Liver (tissue), 9 donors: Measurements from ENCODE around the gene ATF1. TPM values are rescaled to one million over a fixed set of nuclear protein-coding genes. Genes with fewer than 3 reads are reported as not detected.

ENCODE experiments used
- DNase-seq: peaks from one replicate; pipeline ENCODE4 v3.0.0-alpha.2; 2017; ENCODE audit warnings: low spot score
- H3K27ac ChIP-seq, 2 donors: one replicate each; pipeline ENCODE4 v1.7.0; 2013; ENCODE audit warnings: inconsistent platforms in 2 of 2, low read length in 2 of 2, control low read depth in 1 of 2, low read depth in 1 of 2, mild to moderate bottlenecking in 1 of 2
- H3K27me3 ChIP-seq, 4 donors: one replicate each; pipeline versions ENCODE4 v1.6.1 to v1.7.0; 2013; ENCODE audit warnings: low read length in 3 of 4, inconsistent platforms in 1 of 4, mild to moderate bottlenecking in 1 of 4, moderate library complexity in 1 of 4; ENCODE audit not compliant: control insufficient read depth in 4 of 4, insufficient read depth in 4 of 4
- H3K36me3 ChIP-seq, 4 donors: one replicate each; pipeline versions ENCODE4 v1.6.1 to v1.7.0; 2013; ENCODE audit warnings: low read length in 3 of 4, mild to moderate bottlenecking in 3 of 4, low read depth in 1 of 4, moderate library complexity in 1 of 4; ENCODE audit not compliant: control insufficient read depth in 4 of 4, insufficient read depth in 3 of 4
- H3K4me1 ChIP-seq, 4 donors: one replicate each; pipeline versions ENCODE4 v1.6.1 to v1.7.0; 2013; ENCODE audit warnings: low read length in 3 of 4, mild to moderate bottlenecking in 3 of 4, moderate library complexity in 1 of 4; ENCODE audit not compliant: control insufficient read depth in 4 of 4, insufficient read depth in 4 of 4
- H3K4me3 ChIP-seq, 3 donors: one replicate each; pipeline versions ENCODE4 v1.6.1 to v1.7.0; 2013; ENCODE audit warnings: low read length in 3 of 3, control low read depth in 1 of 3, low read depth in 1 of 3, mild to moderate bottlenecking in 1 of 3
- H3K9ac ChIP-seq, 2 donors: one replicate each; pipeline ENCODE4 v1.7.0; 2013; ENCODE audit warnings: low read length in 2 of 2, mild to moderate bottlenecking in 2 of 2, moderate library complexity in 2 of 2, control low read depth in 1 of 2, low read depth in 1 of 2
- H3K9me3 ChIP-seq, 4 donors: one replicate each; pipeline versions ENCODE4 v1.6.1 to v1.7.0; 2013; ENCODE audit warnings: low read length in 3 of 4; ENCODE audit not compliant: control insufficient read depth in 4 of 4
- ATF3 ChIP-seq: IDR thresholded peaks from 2 replicates; pipeline ENCODE4 v1.6.1; 2016; ENCODE audit warnings: antibody characterized with exemption
- EGR1 ChIP-seq, 2 donors: IDR thresholded peaks; 2 replicates each; pipeline ENCODE4 v1.6.1; 2016 to 2018; ENCODE audit warnings: antibody characterized with exemption in 2 of 2, low read depth in 2 of 2
- FOXA1 ChIP-seq: IDR thresholded peaks from 2 replicates; pipeline ENCODE4 v1.6.1; 2016; ENCODE audit warnings: antibody characterized with exemption
- FOXA2 ChIP-seq: IDR thresholded peaks from 2 replicates; pipeline ENCODE4 v1.6.1; 2016; ENCODE audit warnings: antibody characterized with exemption
- GABPA ChIP-seq, 2 donors: IDR thresholded peaks in 1 of 2; conservative IDR thresholded peaks in 1 of 2; 2 replicates each; pipeline ENCODE4 v1.6.1; 2016; ENCODE audit warnings: antibody characterized with exemption in 2 of 2, mild to moderate bottlenecking in 1 of 2, moderate library complexity in 1 of 2
- HNF4A ChIP-seq, 2 donors: conservative IDR thresholded peaks; 2 replicates each; pipeline ENCODE4 v1.6.1; 2016; ENCODE audit warnings: antibody characterized with exemption in 2 of 2, mild to moderate bottlenecking in 2 of 2
- HNF4G ChIP-seq: IDR thresholded peaks from 2 replicates; pipeline ENCODE4 v1.6.1; 2016; ENCODE audit warnings: antibody characterized with exemption
- JUND ChIP-seq, 2 donors: IDR thresholded peaks; 2 replicates each; pipeline ENCODE4 v1.6.1; 2016; ENCODE audit warnings: antibody characterized with exemption in 2 of 2
- MAX ChIP-seq: IDR thresholded peaks from 2 replicates; pipeline ENCODE4 v1.6.1; 2016; ENCODE audit warnings: antibody characterized with exemption
- NR2F2 ChIP-seq: IDR thresholded peaks from 2 replicates; pipeline ENCODE4 v1.6.1; 2016; ENCODE audit warnings: antibody characterized with exemption
- REST ChIP-seq: IDR thresholded peaks from 2 replicates; pipeline ENCODE4 v1.6.1; 2016; ENCODE audit warnings: antibody characterized with exemption, mild to moderate bottlenecking
- RXRA ChIP-seq, 2 donors: IDR thresholded peaks; 2 replicates each; pipeline ENCODE4 v1.6.1; 2017 to 2018; ENCODE audit warnings: antibody characterized with exemption in 2 of 2, mild to moderate bottlenecking in 1 of 2
- SP1 ChIP-seq: IDR thresholded peaks from 2 replicates; pipeline ENCODE4 v1.6.1; 2018; ENCODE audit warnings: antibody characterized with exemption, mild to moderate bottlenecking
- TAF1 ChIP-seq: conservative IDR thresholded peaks from 2 replicates; pipeline ENCODE4 v1.6.1; 2016; ENCODE audit warnings: antibody characterized with exemption, mild to moderate bottlenecking
- YY1 ChIP-seq: IDR thresholded peaks from 2 replicates; pipeline ENCODE4 v1.6.1; 2016; ENCODE audit warnings: antibody characterized with exemption, mild to moderate bottlenecking
- ZBTB33 ChIP-seq: IDR thresholded peaks from 2 replicates; pipeline ENCODE4 v1.6.1; 2016; ENCODE audit warnings: antibody characterized with exemption
- WGBS: extraction: QIAGEN DNeasy Blood & Tissue Kit; methylation state at CpG from one replicate; pipeline ENCODE4 v1.1.7; 2013; 5-methylcytosine and 5-hydroxymethylcytosine counted together
- polyA plus RNA-seq, 2 donors: library from polyadenylated mRNA; stranded (reverse) in 1 of 2; unstranded in 1 of 2; fragments of 200-250 nt in 1 of 2; fragments of >200 nt in 1 of 2; fragmentation: Nextera tagmentation in 1 of 2; extraction: Ambion mirVana in 1 of 2; gene quantifications; one replicate each; pipeline versions ENCODE4 v1.2.1 to v1.2.3, GENCODE V29; 2013 to 2015
- total RNA-seq, 2 donors: library from RNA; depleted of rRNA; stranded (reverse); fragments of >200 nt; gene quantifications; one replicate each; pipeline ENCODE4 v1.2.3, GENCODE V29; 2014
- donor health status: healthy.
- donor health status: healthy.
- donor health status: healthy.
- donor health status: healthy.
- donor health status: healthy.

Gene ATF1
- total and polyA plus RNA-seq, 4 donors, result 6.3 to 17.0 (median 8.3) TPM

- TF ChIP-seq RXRA (IDR thresholded peaks at IDR 0.05) (no peak), ZBTB33 (no peak), HNF4A (conservative IDR thresholded peaks at IDR 0.05) (no peak)
- no peaks in the 10 kb centered on the region for H3K27me3 ChIP-seq
- no peak overlapping the region for H3K9ac ChIP-seq
- no peak for DNase-seq
- no peak overlapping the region for H3K4me3 ChIP-seq
- H3K9me3 ChIP-seq, result no peaks in the 10 kb centered on the region
- H3K27ac ChIP-seq, result no peak overlapping the region
- H3K4me1 ChIP-seq, result peaks cover 0 to 2% (median 0%) of the 10 kb centered on the region in 4 donors
- H3K36me3 ChIP-seq, result peaks cover 15 to 47% (median 39%) of the 10 kb centered on the region in 4 donors
- 98% methylated on average over 1 of the region's 1 CpG for WGBS
These were observed 16.1 kb upstream of the ATF1 start for GRCh38 chr12:50747817-50748216.

- Histone ChIP-seq H3K9me3 (no peaks in the 10 kb centered on the region), H3K27me3 (no peaks in the 10 kb centered on the region), H3K9ac (no peak overlapping the region), H3K4me3 (no peak overlapping the region), H3K36me3 (peaks cover 12 to 38% (median 29%) of the 10 kb centered on the region in 4 donors), H3K27ac (no peak overlapping the region), H3K4me1 (peaks cover 0 to 2% (median 0%) of the 10 kb centered on the region in 4 donors)
- DNase-seq, result no peak
- no peak for TF ChIP-seq REST
- TF ChIP-seq RXRA (IDR thresholded peaks at IDR 0.05), result no peak
- TF ChIP-seq MAX, result no peak
- no peak for TF ChIP-seq ZBTB33
- TF ChIP-seq ATF3, result no peak
- TF ChIP-seq YY1, result no peak
- no peak for TF ChIP-seq JUND (IDR thresholded peaks at IDR 0.05)
- TF ChIP-seq HNF4G, result no peak
- TF ChIP-seq FOXA2, result no peak
- no peak for TF ChIP-seq EGR1 (IDR thresholded peaks at IDR 0.05; ENCODE audit: low read depth in 2 of 2)
- no peak for TF ChIP-seq SP1
- no peak for TF ChIP-seq GABPA (IDR thresholded peaks at IDR 0.05 in 1 of 2, conservative IDR thresholded peaks at IDR 0.05 in 1 of 2)
- no peak for TF ChIP-seq TAF1
- TF ChIP-seq HNF4A (conservative IDR thresholded peaks at IDR 0.05), result no peak
- no peak for TF ChIP-seq NR2F2
- no peak for TF ChIP-seq FOXA1
- 97% methylated on average over 2 of the region's 2 CpGs for WGBS
These were observed 14.4 kb upstream of the ATF1 start for GRCh38 chr12:50749459-50749882.
